GM19467 (cell line): ENCODE results near the gene KSR1.
"Not testable (repeated sequence)": the region's sequence is repeated elsewhere in the genome, so short reads cannot be mapped to it uniquely, and the experiment has no call there.

Experiments used
- ATAC-seq: cut with Tn5 transposase; IDR thresholded peaks from one replicate; pipeline ENCODE4 v1.9.1; 2021; ENCODE audit warnings: mild to moderate bottlenecking, moderate library complexity; ENCODE audit not compliant: unreplicated experiment

Gene KSR1

GRCh38 chr17:27455914-27456680, at the start of gene KSR1:
Gene KSR1, plus strand, starts transcription at chr17:27456448. Its CDS starts 196 bp downstream, at chr17:27456644.
- ATAC-seq, result peak; percentile 85

DNA sequence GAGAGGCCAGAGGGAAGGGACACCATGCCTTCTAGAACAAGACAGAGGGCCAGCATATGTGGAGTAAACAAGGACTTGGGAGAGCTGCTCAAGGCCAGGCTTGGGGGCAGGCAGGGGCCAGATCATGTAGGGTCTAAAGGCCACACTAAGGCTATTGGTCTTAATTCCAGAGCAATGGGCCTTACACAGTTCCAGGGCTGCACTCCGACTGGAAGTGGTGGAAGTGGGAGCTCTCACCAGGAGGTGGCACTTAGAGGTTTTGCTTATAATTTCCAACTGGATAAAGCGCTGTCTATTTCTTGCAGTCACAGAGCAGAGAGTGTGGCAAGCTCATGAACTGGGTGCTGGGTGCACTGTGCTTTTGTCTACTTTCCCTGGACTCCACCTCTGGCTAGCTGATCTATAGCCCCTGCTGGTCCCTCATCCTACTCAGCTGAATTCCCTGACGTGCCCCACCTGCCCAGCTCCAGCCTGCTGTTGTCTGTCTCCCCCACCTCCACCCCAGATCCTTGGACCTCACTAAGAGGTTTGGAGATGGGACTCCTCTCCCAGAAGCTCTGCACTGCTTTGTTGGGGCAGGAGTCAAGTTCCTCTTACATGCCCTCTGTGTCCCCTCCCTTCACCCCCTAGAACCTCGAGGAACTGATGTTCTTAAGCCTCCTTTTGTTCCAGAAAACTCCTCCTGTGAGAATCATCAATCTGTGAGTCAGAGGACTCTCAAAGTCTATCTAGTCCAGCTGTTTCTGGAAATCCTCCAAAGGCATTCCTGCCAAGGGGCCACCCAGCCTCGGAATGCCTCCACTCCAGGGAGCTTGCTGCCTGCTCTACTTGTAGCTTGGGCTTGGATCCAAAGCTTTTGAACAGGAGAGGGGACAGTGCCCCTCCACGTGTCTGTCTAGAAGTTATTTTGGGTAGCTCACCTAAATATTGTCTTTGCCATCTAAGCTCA, 48.1 kb upstream of the KSR1 start:
- ATAC-seq, result no peak

- ATAC-seq, result no peak
Observed at GRCh38 chr17:27408891-27409290, 47.4 kb upstream of the KSR1 start.

GRCh38 chr17:27412158-27412557, 44.1 kb upstream of the KSR1 start:
- not testable (repeated sequence) for ATAC-seq

DNA sequence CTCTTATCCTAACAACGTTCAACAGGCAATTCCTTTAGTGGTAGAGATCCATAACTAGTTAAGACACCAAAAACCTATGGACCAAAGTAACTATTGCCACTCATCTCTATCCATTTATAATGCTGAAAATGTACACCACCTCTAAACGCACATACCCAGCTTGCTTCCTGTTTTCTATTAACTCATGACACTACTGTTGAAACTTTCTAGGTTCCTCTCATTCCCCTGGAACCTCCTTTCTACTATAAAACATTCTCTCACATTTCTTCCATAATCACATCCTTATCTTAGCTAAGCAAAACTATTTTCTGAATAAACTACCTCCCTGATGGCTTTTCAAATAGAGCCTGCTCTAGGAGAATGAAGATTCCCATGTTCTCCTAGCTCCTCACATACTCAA, 42.9 kb upstream of the KSR1 start:
- ATAC-seq, result no peak

DNA sequence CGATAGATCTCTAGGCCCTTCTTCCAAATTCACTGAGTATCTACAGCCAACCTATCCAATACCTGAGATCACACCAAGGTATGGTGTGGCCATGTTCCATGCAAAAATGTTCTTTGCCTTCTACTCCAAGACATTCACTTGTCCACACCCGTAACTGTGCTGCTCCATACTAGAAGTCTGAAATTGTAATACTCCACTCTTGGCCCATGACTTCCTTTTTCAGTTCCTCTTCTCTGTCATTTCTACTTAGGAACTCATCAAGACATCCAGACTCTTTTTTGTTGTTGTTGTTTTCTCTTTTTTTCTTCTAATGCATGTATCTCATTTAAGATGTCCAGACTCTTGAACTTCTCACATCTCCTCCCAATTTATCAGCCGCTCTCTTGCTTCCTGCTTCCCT, 42.5 kb upstream of the KSR1 start:
- ATAC-seq, result no peak

- no peak for ATAC-seq
Observed at GRCh38 chr17:27414271-27414670, 42.0 kb upstream of the KSR1 start.

DNA sequence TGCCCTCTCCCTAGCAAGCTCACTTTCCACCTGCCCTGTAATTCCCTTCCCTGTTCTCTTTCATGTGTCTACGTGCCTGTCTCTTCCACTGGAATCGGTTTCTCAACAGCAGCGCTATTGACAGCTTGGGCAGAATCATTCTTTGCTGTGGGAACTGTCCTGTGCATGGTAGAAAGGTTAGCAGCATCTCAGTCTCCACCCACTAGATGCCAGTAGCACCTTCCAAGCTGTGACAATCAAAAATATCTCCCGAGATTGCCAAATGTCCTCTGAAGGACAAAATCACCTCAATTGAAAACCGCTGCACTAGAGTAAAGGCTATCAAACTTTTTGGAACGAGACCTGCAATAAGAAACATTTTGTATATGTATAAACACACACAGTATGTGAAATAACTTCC, 41.6 kb upstream of the KSR1 start:
- ATAC-seq, result no peak

DNA sequence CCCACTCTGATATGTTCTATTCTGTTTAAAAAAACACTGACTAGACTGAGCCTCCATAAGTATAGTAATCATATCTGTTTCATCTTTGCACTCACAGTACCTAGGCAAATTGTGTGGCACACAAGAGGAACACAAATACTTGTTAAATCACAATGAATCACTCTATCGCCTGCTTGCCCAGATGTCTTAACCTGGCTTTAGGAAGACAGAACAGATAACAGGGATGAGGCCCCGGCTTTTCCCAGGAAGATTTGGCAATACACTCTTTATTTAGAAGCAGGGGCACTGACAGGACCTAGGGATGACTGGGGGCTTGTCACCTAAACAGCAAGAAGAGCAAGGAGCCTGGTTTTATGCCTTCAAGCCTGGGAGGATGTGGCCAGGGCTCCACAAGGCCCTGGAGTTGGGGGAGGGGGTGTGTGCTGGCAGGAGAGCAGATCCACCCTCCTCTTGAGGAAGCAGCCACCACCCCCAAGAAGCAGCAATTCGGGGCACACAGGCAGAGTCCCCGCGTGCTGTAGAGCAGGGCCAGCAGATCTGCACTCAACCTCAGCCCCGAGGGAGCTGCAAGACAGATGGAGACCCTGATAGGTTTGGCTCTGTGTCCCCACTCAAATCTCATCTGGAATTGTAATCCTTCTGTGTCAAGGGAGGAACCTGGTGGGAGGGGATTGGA, 41.0 kb upstream of the KSR1 start:
- ATAC-seq, result no peak

GRCh38 chr17:27417596-27418365, 38.5 kb upstream of the KSR1 start:
- ATAC-seq, result no peak

- ATAC-seq, result no peak
Observed at GRCh38 chr17:27418366-27418615, 38.0 kb upstream of the KSR1 start.

DNA sequence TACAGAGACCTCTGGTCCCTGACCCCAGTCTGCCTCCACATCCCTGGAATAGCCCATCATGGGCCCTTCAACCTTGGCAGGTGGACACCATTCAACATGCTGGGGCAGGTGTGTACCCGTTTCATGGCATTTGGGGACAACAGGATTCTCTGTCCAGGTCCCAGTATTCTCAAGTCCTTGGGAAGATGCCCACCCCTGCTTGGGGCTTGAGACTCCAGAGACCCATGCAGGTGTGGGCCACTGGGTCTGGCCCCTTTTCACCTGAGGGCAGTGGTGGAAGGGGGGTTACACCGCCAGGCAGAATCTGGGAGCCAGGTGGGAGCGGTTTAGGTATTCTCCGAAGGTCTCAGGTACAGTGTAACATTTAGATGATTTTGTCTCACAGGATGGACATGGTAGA, 37.1 kb upstream of the KSR1 start:
- no peak for ATAC-seq

GRCh38 chr17:27420211-27420950, 35.9 kb upstream of the KSR1 start:
- no peak for ATAC-seq

DNA sequence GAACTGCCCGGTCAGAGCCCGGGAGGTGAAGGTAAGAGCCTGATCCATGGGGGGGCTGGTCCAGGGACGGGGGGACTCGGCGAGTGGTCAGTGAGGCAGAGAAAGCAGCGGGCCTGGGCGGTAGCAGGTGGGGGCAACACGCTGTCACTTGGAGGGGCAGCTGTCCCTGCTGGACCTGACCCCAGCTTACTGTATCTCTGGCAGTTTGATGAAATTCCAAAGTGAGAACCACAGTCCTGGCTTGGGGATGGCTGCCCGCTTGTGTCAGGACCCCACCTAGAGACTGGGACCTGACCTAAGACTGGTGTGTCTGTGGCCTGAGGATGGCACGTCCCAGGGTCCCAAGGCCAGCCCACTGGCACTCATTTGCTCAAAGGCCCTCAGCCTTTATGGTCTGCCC, 35.1 kb upstream of the KSR1 start:
- no peak for ATAC-seq

- ATAC-seq, result not testable (repeated sequence)
Observed at GRCh38 chr17:27421626-27422025, 34.6 kb upstream of the KSR1 start.

DNA sequence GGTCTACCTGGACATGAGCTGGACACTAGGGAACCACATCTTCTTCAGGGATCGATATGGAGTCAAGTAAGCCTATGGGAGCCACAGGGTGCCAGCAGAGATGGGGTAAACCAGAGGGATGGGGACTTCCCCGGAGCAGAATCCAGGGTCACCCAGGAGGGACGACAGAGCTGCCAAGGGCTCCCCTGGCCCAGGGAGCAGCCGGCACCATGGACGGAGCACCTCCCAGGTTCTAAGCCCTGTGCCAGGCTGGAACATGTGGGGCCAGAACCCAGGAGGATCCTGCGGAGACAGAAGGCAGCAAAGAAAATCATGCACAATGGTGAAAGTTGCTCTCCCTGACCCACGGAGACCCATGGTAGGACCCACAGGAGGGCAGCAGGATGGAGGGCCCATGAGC, 33.6 kb upstream of the KSR1 start:
- no peak for ATAC-seq

DNA sequence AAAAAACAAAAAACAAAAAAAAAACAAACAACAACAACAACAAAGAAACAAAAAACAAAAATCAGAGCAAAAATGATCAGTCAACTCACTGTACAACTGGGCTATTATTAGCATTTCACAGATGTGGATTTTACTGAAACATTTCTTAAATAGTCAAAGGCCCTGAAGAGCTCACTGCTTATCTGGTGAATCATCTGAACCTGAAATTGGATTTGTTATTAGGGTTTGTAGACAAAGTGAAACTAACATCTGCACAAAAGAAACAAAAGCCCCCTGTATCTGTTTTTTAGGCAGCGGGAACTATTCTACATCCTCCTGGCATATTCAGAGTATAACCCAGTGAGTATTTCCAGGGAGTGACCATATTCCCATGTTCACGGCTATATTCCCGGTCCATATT, 32.6 kb upstream of the KSR1 start:
- no peak for ATAC-seq

DNA sequence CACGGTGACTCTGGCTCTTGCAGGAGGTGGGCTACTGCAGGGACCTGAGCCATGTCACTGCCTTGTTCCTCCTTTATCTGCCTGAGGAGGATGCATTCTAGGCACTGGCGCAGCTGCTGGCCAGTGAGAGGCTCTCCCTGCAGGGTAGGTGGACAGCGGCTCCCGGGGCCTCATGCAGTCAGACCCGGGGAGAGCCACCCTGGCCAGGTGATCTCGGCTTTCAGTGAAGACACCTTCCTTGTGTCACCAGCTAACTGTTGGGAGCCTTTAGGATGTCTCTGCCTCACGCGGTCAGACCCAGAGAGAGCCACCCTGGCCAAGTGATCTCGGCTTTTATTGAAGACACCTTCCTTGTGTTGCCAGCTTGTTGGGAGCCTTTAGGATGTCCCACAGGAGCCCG, 31.7 kb upstream of the KSR1 start:
- ATAC-seq, result no peak

- no peak for ATAC-seq
Observed at GRCh38 chr17:27424941-27425340, 31.3 kb upstream of the KSR1 start.

- not testable (repeated sequence) for ATAC-seq
Observed at GRCh38 chr17:27425571-27425970, 30.7 kb upstream of the KSR1 start.
